ENCODE data around the gene CCM2L. TPM values are rescaled to one million over a fixed set of nuclear protein-coding genes. Genes with fewer than 3 reads are reported as not detected.
A peak's percentile ranks its signal among the peaks of the same experiment; 100 is the strongest.

Gene CCM2L
- total RNA-seq, 4 donors from 2014 or later, result 0.88 to 8.3 (median 3.9) TPM

DNA sequence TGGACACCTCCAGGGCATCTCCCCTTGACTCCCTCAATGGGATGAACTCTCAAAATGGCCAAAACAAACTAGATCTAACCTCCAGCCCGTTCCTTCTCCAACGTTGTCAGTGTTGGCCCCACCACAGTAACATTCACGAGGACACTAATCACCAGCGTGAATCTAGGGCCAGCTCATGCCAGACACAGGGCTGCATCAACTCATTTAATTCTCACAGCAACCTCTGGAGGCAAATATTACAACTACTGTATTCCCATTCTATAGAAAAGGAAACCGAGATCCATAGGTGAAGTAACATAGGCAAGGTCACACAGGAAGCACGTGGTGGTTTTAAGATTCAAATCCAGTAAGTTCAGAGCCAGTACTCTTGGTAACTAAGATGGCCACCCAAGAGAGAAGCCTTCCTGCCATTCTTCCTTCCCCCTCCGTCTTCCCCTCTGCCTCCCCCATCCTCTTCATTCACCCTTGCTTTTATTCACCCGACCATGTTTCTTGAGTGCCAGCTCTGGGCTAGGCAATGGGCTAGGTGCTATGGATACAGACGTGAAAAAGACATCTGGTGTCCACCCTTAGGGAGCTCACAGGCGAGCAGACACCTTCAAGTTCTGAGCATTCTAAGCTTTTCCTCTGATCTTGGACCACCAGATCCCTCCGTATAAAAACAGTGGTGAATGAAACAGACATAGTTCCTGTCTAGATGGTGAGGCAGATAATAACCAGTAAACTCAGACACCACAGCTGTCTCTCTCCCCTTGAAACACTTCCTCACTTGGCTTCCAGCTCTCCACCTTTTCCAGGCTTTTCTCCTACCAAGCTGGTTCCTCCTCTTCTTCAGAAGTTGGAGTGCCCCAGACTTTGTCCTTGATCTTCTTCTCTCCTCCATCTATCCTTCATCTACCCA, 9.6 kb downstream of the CCM2L start:
- Histone ChIP-seq H3K27ac (no peak overlapping the region), H3K27me3 (peaks cover 0 to 8% of the 10 kb centered on the region in 2 donors), H3K36me3 (no peaks in the 10 kb centered on the region), H3K4me3 (peak overlapping the region in 2 of 4 donors; percentile 61), H3K9me3 (no peaks in the 10 kb centered on the region), H3K4me1 (peaks cover 0 to 17% (median 9%) of the 10 kb centered on the region in 4 donors)
- TF ChIP-seq, protein P1, sequence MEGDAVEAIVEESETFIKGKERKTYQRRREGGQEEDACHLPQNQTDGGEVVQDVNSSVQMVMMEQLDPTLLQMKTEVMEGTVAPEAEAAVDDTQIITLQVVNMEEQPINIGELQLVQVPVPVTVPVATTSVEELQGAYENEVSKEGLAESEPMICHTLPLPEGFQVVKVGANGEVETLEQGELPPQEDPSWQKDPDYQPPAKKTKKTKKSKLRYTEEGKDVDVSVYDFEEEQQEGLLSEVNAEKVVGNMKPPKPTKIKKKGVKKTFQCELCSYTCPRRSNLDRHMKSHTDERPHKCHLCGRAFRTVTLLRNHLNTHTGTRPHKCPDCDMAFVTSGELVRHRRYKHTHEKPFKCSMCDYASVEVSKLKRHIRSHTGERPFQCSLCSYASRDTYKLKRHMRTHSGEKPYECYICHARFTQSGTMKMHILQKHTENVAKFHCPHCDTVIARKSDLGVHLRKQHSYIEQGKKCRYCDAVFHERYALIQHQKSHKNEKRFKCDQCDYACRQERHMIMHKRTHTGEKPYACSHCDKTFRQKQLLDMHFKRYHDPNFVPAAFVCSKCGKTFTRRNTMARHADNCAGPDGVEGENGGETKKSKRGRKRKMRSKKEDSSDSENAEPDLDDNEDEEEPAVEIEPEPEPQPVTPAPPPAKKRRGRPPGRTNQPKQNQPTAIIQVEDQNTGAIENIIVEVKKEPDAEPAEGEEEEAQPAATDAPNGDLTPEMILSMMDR (IDR thresholded peaks at IDR 0.05), result no peak
- no peak for TF ChIP-seq POLR2A (IDR thresholded peaks at IDR 0.05)
- DNase-seq, result no peak

DNA sequence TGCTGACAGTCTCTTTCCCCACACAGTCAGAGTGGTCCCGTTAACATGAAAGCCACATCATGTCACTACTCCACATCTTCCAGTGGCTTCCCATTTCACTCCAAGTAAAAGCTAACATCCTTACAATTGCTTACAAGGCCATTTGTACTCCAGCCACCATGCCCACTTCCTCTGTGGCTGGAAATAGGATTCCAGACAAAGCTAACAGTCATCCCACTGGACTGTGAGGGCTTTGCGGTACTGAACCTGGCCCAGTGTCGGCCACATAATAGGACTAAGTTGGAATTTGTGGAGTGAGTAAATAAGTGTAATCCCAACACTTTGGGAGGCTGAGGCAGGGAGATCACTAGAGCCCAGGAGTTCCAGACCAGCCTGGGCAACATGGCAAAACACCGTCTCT, 10.9 kb downstream of the CCM2L start:
- H3K27me3 ChIP-seq, result peaks cover 0 to 8% of the 10 kb centered on the region in 2 donors
- TF ChIP-seq POLR2A (IDR thresholded peaks at IDR 0.05), result no peak
- TF ChIP-seq, protein P1 (IDR thresholded peaks at IDR 0.05), result no peak

DNA sequence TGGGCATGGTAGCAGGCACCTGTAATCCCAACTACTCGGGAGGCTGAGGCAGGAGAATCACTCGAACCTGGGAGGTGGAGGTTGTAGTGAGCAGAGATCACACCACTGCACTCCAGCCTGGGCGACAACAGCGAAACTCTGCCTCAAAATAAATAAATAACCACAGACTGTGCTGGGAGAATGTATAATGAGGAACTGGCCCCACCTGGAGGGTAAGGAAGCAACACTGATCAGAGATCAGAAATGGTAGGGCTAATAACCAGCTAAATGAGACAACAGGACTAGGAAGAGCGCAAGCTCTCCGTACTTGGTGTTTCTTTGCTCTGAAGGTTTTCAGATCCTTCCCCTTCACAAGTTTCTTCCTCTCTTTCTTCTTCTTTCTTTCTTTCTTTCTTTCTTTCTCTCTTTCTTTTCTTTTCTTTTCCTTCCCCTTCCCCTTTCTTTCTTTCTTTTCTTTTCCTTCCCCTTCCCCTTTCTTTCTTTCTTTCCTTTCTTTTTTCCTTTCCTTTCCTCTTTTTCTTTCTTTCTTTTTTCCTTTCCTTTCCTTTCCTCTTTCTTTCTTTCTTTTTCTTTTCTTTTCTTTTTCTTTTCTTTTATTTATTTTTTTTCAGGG, 14.6 kb downstream of the CCM2L start:
- Histone ChIP-seq H3K9me3 (no peaks in the 10 kb centered on the region), H3K36me3 (no peaks in the 10 kb centered on the region), H3K4me1 (no peaks in the 10 kb centered on the region), H3K27ac (no peak overlapping the region), H3K4me3 (no peak overlapping the region), H3K27me3 (no peaks in the 10 kb centered on the region)
- DNase-seq, result no peak
- TF ChIP-seq, protein P1 (IDR thresholded peaks at IDR 0.05), result no peak
- TF ChIP-seq POLR2A (IDR thresholded peaks at IDR 0.05), result no peak

More for the DNA sequence above, 10.9 kb downstream of the CCM2L start:
- Histone ChIP-seq H3K27ac (no peak overlapping the region), H3K9me3 (no peaks in the 10 kb centered on the region), H3K4me1 (peaks cover 0 to 17% (median 9%) of the 10 kb centered on the region in 4 donors), H3K4me3 (no peak overlapping the region), H3K36me3 (no peaks in the 10 kb centered on the region)
- no peak for DNase-seq

GRCh38 chr20:32027643-32028042, 17.4 kb downstream of the CCM2L start:
- H3K27me3 ChIP-seq, result no peaks in the 10 kb centered on the region
- no peak for TF ChIP-seq POLR2A (IDR thresholded peaks at IDR 0.05)
- TF ChIP-seq, protein P1 (IDR thresholded peaks at IDR 0.05), result no peak

DNA sequence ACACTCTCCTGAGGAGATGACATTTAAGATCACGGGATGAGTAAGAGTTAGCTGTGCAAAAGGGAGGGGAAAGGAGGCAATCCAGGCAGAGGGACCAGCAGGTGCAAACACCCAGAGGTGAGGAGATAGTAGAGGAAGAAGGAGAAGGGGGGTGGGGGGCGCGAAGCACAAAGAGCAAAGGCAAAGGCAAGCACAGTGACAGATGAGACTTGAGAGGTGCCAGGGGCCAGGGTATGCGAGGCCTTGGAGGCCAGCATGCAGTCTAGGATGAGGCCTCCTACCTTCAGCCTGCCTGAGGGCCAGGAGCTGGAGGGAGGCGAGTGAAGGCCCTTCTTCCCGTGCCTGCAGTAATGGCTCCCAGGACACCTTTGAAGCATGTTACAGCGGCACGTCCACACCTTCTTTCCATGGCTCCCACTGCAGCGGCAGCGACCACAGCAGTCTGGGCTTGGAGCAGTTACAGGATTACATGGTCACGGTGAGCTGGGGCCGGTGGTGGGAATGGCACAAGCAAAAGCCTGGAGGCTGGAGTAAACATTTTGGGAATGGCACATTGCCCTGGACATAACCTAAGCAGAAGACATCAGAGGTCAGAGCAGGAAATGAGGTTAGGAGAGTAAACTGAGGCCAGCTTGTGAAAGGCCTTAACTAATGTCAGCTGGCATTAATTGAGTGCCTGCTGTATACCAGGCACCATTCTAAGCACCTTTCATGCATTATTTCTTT, 18.6 kb downstream of the CCM2L start:
- peaks cover 0 to 11% (median 0%) of the 10 kb centered on the region in 4 donors for H3K4me1 ChIP-seq
- H3K4me3 ChIP-seq, result no peak overlapping the region
- no peaks in the 10 kb centered on the region for H3K27me3 ChIP-seq
- no peaks in the 10 kb centered on the region for H3K9me3 ChIP-seq
- no peaks in the 10 kb centered on the region for H3K36me3 ChIP-seq
- TF ChIP-seq, protein P1 (IDR thresholded peaks at IDR 0.05), result no peak
- TF ChIP-seq POLR2A (IDR thresholded peaks at IDR 0.05), result no peak
- DNase-seq, result no peak
- H3K27ac ChIP-seq, result no peak overlapping the region

More at GRCh38 chr20:32027643-32028042, 17.4 kb downstream of the CCM2L start:
- DNase-seq, result no peak
- Histone ChIP-seq H3K36me3 (no peaks in the 10 kb centered on the region), H3K27ac (no peak overlapping the region), H3K4me1 (peaks cover 0 to 11% (median 0%) of the 10 kb centered on the region in 4 donors), H3K4me3 (no peak overlapping the region), H3K9me3 (no peaks in the 10 kb centered on the region)
